A549 (cell line): Measurements from ENCODE around the gene BAHCC1. TPM values are rescaled to one million over a fixed set of nuclear protein-coding genes. Genes with fewer than 3 reads are reported as not detected.

Source experiments
- ATAC-seq, 2 experiments: fragments of 200-7000 bp in 1 of 2; fragments of >200 bp in 1 of 2; cut with Nextera tagmentation in 1 of 2; cut with Tn5 transposase in 1 of 2; 3 replicates each; pipeline versions ENCODE4 v1.8.0 to v1.9.1; 2018 to 2020; ENCODE audit warnings: mild to moderate bottlenecking in 1 of 2, moderate library complexity in 1 of 2
- CTCF ChIA-PET: fragments of 300-600 bp; sonication (Branson Sonifier 250); formaldehyde crosslinking; extraction: SDS; loops from one replicate; lab custom pipeline; 2021; ENCODE audit warnings: antibody characterized with exemption, inconsistent platforms; lab: Yijun Ruan, JAX
- POLR2A ChIA-PET: fragments of 350-600 bp; formaldehyde crosslinking; extraction: SDS; loops from one replicate; lab custom pipeline; 2021; ENCODE audit warnings: antibody characterized with exemption, inconsistent platforms; lab: Yijun Ruan, JAX
- DNase-seq, 2 experiments: peaks; one replicate each; pipeline versions ENCODE4 v3.0.0 to v3.0.0-alpha.2; 2011 to 2016; ENCODE audit warnings: low read depth in 1 of 2, low spot score in 1 of 2
- FAIRE-seq: peaks from 2 replicates; lab custom pipeline; 2011; peaks lifted over from hg19 to GRCh38; lab: Jason Lieb, UNC
- H3K27ac ChIP-seq, 2 experiments: fragments of >200 bp; sonication (Bioruptor Twin); formaldehyde crosslinking; 3 replicates each; pipeline ENCODE4 v1.5.1; 2016 to 2017
- H3K4me1 ChIP-seq: fragments of >200 bp; sonication (Bioruptor Twin); formaldehyde crosslinking; 3 replicates; pipeline ENCODE4 v1.6.1; 2016
- H3K4me2 ChIP-seq: fragments of >200 bp; sonication (Bioruptor Twin); formaldehyde crosslinking; 3 replicates; pipeline ENCODE4 v1.6.1; 2016
- H3K4me3 ChIP-seq: fragments of >200 bp; sonication (Bioruptor Twin); formaldehyde crosslinking; 3 replicates; pipeline ENCODE4 v1.5.1; 2016
- H3K9me3 ChIP-seq: fragments of >200 bp; sonication (Bioruptor Twin); formaldehyde crosslinking; 3 replicates; pipeline ENCODE4 v1.6.1; 2016
- BCL3 ChIP-seq: fragments of >200 bp; sonication (Bioruptor Twin); formaldehyde crosslinking; IDR thresholded peaks from 3 replicates; pipeline ENCODE4 v1.6.1; 2016
- BHLHE40 ChIP-seq: IDR thresholded peaks from 2 replicates; pipeline ENCODE4 v1.6.1; 2012; ENCODE audit warnings: low read depth, low read length, inconsistent platforms
- CBX8 ChIP-seq: fragments of 200-600 bp; sonication (generic); IDR thresholded peaks from 2 replicates; pipeline ENCODE4 v1.6.1; 2016
- CHD4 ChIP-seq: fragments of 200-600 bp; sonication (generic); IDR thresholded peaks from 2 replicates; pipeline ENCODE4 v1.6.1; 2016; ENCODE audit warnings: antibody characterized with exemption, mild to moderate bottlenecking, borderline replicate concordance
- EHMT2 ChIP-seq: fragments of 200-600 bp; sonication (generic); IDR thresholded peaks from 2 replicates; pipeline ENCODE4 v1.6.1; 2016; ENCODE audit warnings: antibody characterized with exemption, low read depth, mild to moderate bottlenecking, moderate library complexity
- ELK1 ChIP-seq: fragments of 150-350 bp; IDR thresholded peaks from 2 replicates; pipeline ENCODE4 v1.6.1; 2014; ENCODE audit warnings: low read depth, mild to moderate bottlenecking, low read length
- EP300 ChIP-seq, 2 experiments: fragments of >200 bp; sonication (Bioruptor Twin); formaldehyde crosslinking; IDR thresholded peaks; 2 replicates in 1 of 2; 3 replicates in 1 of 2; pipeline ENCODE4 v1.6.1; 2016 to 2017
- FOSB ChIP-seq: fragments of 250-450 bp; sonication (Bioruptor Pico); IDR thresholded peaks from 2 replicates; pipeline ENCODE4 v1.5.0; 2020; ENCODE audit warnings: mild to moderate bottlenecking, moderate library complexity
- HDAC2 ChIP-seq: fragments of 200-600 bp; sonication (generic); IDR thresholded peaks from 2 replicates; pipeline ENCODE4 v1.6.1; 2016
- HOXA7 ChIP-seq: fragments of 250-450 bp; sonication (Bioruptor Pico); IDR thresholded peaks from 2 replicates; pipeline ENCODE4 v1.5.0; 2020; ENCODE audit warnings: mild to moderate bottlenecking, moderate library complexity
- JUNB ChIP-seq: fragments of >200 bp; sonication (Bioruptor Twin); formaldehyde crosslinking; IDR thresholded peaks from 2 replicates; pipeline ENCODE4 v1.6.1; 2016
- MAZ ChIP-seq: fragments of 150-350 bp; IDR thresholded peaks from 2 replicates; pipeline ENCODE4 v1.6.1; 2014; ENCODE audit warnings: antibody characterized with exemption, low read depth, low read length, borderline replicate concordance
- NFE2L2 ChIP-seq: fragments of 150-350 bp; conservative IDR thresholded peaks from 2 replicates; pipeline ENCODE4 v1.6.1; 2014; ENCODE audit warnings: low read length
- NR3C1 ChIP-seq: fragments of >200 bp; sonication (Bioruptor Twin); formaldehyde crosslinking; IDR thresholded peaks from 3 replicates; pipeline ENCODE4 v1.6.1; 2017
- PBX3 ChIP-seq: IDR thresholded peaks from 2 replicates; pipeline ENCODE4 v1.6.1; 2012
- RAD21 ChIP-seq, 2 experiments: fragments of >200 bp in 1 of 2; sonication (Bioruptor Twin) in 1 of 2; formaldehyde crosslinking in 1 of 2; IDR thresholded peaks in 1 of 2; conservative IDR thresholded peaks in 1 of 2; 2 replicates in 1 of 2; 3 replicates in 1 of 2; pipeline ENCODE4 v1.6.1; 2012 to 2018; ENCODE audit warnings: inconsistent platforms in 1 of 2
- RFX5 ChIP-seq: fragments of 450-650 bp; IDR thresholded peaks from 2 replicates; pipeline ENCODE4 v1.7.1; 2014; ENCODE audit warnings: antibody characterized with exemption, mild to moderate bottlenecking, moderate library complexity
- RNF2 ChIP-seq: fragments of 200-600 bp; sonication (generic); IDR thresholded peaks from 2 replicates; pipeline ENCODE4 v1.6.1; 2016; ENCODE audit warnings: low read depth, mild to moderate bottlenecking, antibody characterized with exemption, moderate library complexity, borderline replicate concordance
- SREBF2 ChIP-seq: fragments of 450-650 bp; IDR thresholded peaks from 2 replicates; pipeline ENCODE4 v1.6.1; 2014; ENCODE audit warnings: mild to moderate bottlenecking, moderate library complexity
- ZC3H11A ChIP-seq: fragments of 450-650 bp; IDR thresholded peaks from 2 replicates; pipeline ENCODE4 v1.6.1; 2014; ENCODE audit warnings: antibody characterized with exemption, mild to moderate bottlenecking
- ZNF302 ChIP-seq: fragments of 250-450 bp; sonication (Bioruptor Pico); IDR thresholded peaks from 2 replicates; pipeline ENCODE4 v1.9.0; 2021; ENCODE audit warnings: inconsistent platforms, mild to moderate bottlenecking, moderate library complexity
- WGBS: methylation state at CpG from one replicate; pipeline ENCODE4 v1.1.6; 2017; ENCODE audit errors: missing lambda C conversion rate; 5-methylcytosine and 5-hydroxymethylcytosine counted together
- polyA plus RNA-seq, 4 experiments: library from polyadenylated mRNA; depleted of rRNA in 3 of 4; stranded (reverse); fragments of >200 nt; fragmentation: RNase III in 1 of 4; extraction: RNeasy Plus Mini Kit Qiagen cat#74134 plus additional on column Dnase treatment in 1 of 4; gene quantifications; 2 replicates in 3 of 4; 3 replicates in 1 of 4; pipeline ENCODE4 v1.2.3, GENCODE V29; 2011 to 2017
- TF ChIP-seq, protein P1 (sequence below): IDR thresholded peaks from 2 replicates; pipeline ENCODE4 v1.6.1; 2012; ENCODE audit warnings: low read depth, borderline replicate concordance

The BAHCC1 gene
- polyA plus RNA-seq, 2 of the 4 experiments (the other 2 are of a cell fraction): 2.6 to 5.8 TPM

DNA sequence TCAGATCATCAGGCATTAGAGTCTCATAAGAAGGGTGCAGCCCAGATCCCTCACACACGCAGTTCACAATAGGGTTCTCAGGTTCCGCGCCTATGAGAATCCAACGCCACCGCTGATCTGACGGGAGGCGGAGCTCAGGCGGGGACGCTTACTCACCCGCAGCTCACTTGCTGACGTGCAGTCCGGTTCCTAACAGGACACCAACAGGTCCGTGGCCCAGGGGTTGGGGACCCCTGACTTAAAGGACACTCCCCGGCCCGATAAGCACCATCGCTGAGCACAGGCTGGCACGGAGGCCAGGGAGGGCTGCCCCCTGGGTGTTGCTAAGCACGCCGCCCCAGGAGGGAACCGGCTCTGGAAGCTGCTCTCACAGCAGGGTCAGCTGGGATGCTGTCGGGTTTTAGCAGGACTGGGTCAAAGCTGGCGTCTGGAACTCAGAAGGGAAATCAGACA lies 30.1 kb upstream of the BAHCC1 start:
- H3K4me3 ChIP-seq: no peak overlapping the region
- peaks cover 14% of the 10 kb centered on the region; the same call in 2 of the 3 replicates for H3K4me1 ChIP-seq
- TF ChIP-seq NR3C1 (no peak), HDAC2 (no peak), CBX8 (no peak)
- 0 out of 6 replicates have a peak overlapping the region, but pooled peaks of 1 of the 2 experiments have one; percentile 1 for H3K27ac ChIP-seq
- H3K4me2 ChIP-seq: peak overlapping the region; percentile 49
- CTCF ChIA-PET: interaction anchor here (0.6 to 3.1 kb wide), 16 partner anchors 14 to 119 kb away, joined by 3 to 10 read pairs (median 5); partner anchors contain the start of gene SLC38A10
- peak; percentile 49 to 66; a peak in 4 of 6 replicates for ATAC-seq
- no peaks in the 10 kb centered on the region for H3K9me3 ChIP-seq
- no peak for DNase-seq
- POLR2A ChIA-PET: interaction anchor here (1.0 to 2.4 kb wide), 3 partner anchors 20 to 36 kb away, joined by 3 to 7 read pairs (median 3); no protein-coding TSS in a partner anchor
- no peak for FAIRE-seq
- WGBS: 66% methylated on average over 22 of the region's 22 CpGs

DNA sequence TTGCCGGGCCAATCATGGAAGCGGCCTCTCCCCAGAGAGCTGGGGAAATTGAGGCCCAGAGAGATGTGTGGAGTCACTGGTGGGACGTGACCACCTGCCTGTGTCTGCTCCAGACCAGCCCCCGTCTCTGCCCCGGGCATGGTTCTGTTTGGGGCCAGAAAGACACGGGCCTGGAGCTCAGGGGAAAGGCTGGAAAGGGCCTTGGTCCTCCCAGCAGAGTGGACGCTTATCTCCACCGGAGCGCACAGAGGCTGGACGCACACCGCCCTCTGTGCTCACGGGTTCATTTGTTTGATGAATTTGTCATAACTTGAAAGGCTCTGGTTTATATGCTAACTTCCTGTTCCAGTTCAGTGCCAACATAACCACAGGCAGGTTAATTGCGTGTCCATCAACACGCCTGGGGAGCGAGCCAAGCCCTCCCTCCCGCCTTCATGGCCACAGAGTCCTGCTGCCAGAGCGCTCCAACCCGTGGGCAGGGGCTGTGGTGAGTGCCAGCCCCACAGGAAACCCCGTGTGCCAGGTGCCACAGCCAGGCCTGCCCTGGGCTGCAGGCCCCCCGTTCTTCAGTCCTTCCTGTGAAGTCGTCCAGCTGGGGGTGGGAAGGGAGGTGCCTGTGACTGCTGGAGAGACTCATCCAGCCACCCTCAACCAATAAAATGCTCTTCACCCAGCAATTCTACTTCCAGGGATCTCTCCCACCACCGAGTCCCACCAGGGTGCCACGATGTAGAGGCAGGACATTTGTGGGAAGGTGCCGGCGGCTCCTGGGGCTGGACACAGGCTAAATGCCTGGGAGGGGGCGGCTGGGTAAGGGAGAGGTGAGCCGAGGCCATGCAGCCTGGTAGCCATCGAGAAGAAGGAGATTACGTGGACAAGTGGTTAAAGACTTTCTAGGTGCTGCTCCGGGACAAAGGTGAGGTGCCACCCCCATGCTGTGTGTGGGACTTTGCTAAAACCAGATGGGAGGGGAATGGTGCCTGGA lies 29.4 kb upstream of the BAHCC1 start:
- Histone ChIP-seq H3K4me1 (0 out of 3 replicates have a peak, but pooled peaks cover 8% of the 10 kb centered on the region), H3K27ac (0 out of 6 replicates have a peak overlapping the region, but pooled peaks of 1 of the 2 experiments have one; percentile 17), H3K4me3 (no peak overlapping the region), H3K4me2 (peak overlapping the region; percentile 49; the same call in 1 of the 3 replicates), H3K9me3 (no peaks in the 10 kb centered on the region)
- no peak for DNase-seq
- POLR2A ChIA-PET: interaction anchor here (1.0 to 2.4 kb wide), 3 partner anchors 20 to 36 kb away, joined by 3 to 7 read pairs (median 3); no protein-coding TSS in a partner anchor
- no peak for TF ChIP-seq EP300 (IDR thresholded peaks at IDR 0.05)
- TF ChIP-seq BHLHE40: no peak
- no peak for TF ChIP-seq ELK1
- no peak for TF ChIP-seq BCL3
- TF ChIP-seq NR3C1: no peak
- TF ChIP-seq RAD21 (conservative IDR thresholded peaks at IDR 0.05 in 1 of 2, IDR thresholded peaks at IDR 0.05 in 1 of 2): no peak
- TF ChIP-seq JUNB: no peak
- TF ChIP-seq RFX5: no peak
- TF ChIP-seq HOXA7 (CRISPR knock-in tag): no peak
- TF ChIP-seq, protein P1, sequence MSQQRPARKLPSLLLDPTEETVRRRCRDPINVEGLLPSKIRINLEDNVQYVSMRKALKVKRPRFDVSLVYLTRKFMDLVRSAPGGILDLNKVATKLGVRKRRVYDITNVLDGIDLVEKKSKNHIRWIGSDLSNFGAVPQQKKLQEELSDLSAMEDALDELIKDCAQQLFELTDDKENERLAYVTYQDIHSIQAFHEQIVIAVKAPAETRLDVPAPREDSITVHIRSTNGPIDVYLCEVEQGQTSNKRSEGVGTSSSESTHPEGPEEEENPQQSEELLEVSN: no peak
- TF ChIP-seq PBX3: no peak
- no peak for TF ChIP-seq SREBF2
- peak; percentile 11 to 20; a peak in 3 of 6 replicates for ATAC-seq
- FAIRE-seq: no peak
- 72% methylated on average over 30 of the region's 30 CpGs for WGBS
- CTCF ChIA-PET: interaction anchor here (0.9 to 3.1 kb wide), 15 partner anchors 13 to 119 kb away, joined by 3 to 10 read pairs (median 5); partner anchors contain the start of gene SLC38A10

DNA sequence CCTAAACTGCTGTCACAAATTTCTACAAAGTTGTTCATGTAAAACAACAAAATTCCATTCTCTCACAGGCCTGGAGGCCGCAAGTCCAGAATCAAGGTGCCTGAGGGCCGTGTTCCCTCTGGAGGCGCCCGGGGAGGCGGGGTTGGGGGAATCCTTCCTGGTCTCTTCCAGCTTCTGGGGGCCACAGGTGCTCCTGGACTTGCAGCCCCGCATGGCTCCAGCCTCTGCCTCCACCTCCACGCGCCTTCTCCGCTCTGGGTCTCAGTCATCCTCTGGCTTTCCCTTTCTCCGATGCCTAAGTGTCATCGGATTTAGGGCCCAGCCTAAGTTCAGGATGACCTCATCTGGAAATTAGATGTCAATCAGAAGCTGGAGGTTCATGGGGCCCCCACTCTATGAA lies 28.6 kb upstream of the BAHCC1 start:
- Histone ChIP-seq H3K4me1 (0 out of 3 replicates have a peak, but pooled peaks cover 8% of the 10 kb centered on the region), H3K4me3 (no peak overlapping the region), H3K27ac (no peak overlapping the region), H3K9me3 (no peaks in the 10 kb centered on the region), H3K4me2 (no peak overlapping the region)
- FAIRE-seq: no peak
- no peak for ATAC-seq
- CTCF ChIA-PET: interaction anchor here (1.2 to 1.4 kb wide), 2 partner anchors 75 to 117 kb away, joined by 3 to 7 read pairs; no protein-coding TSS in a partner anchor
- 84% methylated on average over 11 of the region's 11 CpGs for WGBS
- POLR2A ChIA-PET: no interaction called here
- TF ChIP-seq RNF2 (no peak), NFE2L2 (no peak), MAZ (no peak), ZC3H11A (no peak), EHMT2 (no peak), ZNF302 (CRISPR knock-in tag) (no peak), HDAC2 (no peak), CHD4 (no peak), HOXA7 (CRISPR knock-in tag) (no peak), FOSB (CRISPR knock-in tag) (no peak)
- no peak for DNase-seq
